ENCODE data around the gene TPP2. TPM values are rescaled to one million over a fixed set of nuclear protein-coding genes. Genes with fewer than 3 reads are reported as not detected.

TPP2 gene
- total RNA-seq, 1 donor from 2014 or later: 51.8 TPM

GRCh38 chr13:102597029-102597961 is 509 bp downstream of the TPP2 start:
- peak; percentile 16 for DNase-seq

DNA sequence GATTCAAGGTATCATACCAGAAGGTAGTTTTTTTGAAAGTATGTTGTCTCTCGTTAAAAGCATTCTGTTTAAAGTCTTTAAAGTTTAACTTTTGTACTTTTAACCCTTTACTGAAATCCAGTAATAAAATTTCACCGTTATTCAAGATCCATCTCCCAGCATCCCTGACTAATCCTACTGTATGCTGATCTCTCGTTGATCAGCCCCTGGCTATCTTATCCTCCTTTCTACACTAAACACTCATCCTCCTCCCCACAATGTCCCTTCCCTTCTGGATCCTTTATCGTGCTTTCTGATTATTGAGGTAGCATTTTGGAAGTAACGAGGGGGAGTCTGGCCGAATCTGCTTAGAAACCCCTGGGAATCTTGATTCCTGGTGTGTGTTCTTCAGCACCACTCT is 1.3 kb downstream of the TPP2 start:
- DNase-seq: no peak

- no peak for DNase-seq
Observed at GRCh38 chr13:102599426-102600012, 2.7 kb downstream of the TPP2 start.

GRCh38 chr13:102606537-102607309 is 9.9 kb downstream of the TPP2 start:
- no peak for DNase-seq

- no peak for DNase-seq
Observed at GRCh38 chr13:102608974-102609373, 12.2 kb downstream of the TPP2 start.

- no peak for DNase-seq
Observed at GRCh38 chr13:102609696-102610095, 12.9 kb downstream of the TPP2 start.

GRCh38 chr13:102610296-102610895 is 13.6 kb downstream of the TPP2 start:
- no peak for DNase-seq

DNA sequence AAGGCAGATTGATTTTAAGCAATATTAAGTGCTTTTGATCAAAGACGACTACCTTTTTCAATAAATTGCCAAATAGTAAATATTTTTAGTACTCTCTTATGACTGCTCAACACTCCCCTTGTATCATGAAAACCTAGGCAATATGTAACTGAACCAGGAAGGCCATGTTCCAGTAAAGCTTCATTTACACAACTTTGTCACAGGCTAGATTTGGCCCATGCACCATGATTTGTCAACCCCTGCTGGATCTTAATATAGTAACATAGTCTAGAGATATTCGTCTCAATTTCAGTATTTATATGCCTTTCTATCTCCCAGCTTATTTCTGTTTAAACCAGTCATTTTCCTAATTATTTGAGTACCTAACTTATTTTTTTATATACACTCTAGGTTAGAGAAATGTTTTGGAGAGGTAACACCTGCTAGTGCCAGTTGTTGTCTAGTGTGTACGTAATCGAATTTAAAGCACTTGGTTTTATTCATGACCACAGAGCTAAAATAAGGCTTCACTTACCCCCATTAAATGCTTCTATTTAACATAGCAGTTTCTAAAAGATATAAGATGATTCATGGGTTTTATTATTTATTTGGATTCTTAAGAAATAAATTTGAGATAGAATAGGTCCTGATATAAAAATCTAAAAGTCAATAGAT is 21.0 kb downstream of the TPP2 start:
- no peak for DNase-seq

- no peak for DNase-seq
Observed at GRCh38 chr13:102620516-102620915, 23.7 kb downstream of the TPP2 start.

DNA sequence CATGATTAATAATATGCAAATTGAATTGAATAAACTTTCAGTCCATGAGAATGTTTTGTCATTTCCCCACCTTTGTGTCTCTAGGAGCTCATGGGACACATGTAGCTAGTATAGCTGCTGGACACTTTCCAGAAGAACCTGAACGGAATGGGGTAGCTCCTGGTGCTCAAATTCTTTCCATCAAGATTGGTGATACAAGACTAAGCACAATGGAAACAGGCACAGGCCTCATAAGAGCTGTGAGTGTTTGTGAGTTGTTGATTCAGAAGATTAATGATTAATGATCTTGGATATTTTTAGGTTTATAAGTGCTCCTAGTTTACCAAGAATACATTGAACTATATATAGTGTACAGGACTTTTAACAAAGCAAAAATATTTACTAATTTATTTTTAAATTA is 30.1 kb downstream of the TPP2 start:
- no peak for DNase-seq

DNA sequence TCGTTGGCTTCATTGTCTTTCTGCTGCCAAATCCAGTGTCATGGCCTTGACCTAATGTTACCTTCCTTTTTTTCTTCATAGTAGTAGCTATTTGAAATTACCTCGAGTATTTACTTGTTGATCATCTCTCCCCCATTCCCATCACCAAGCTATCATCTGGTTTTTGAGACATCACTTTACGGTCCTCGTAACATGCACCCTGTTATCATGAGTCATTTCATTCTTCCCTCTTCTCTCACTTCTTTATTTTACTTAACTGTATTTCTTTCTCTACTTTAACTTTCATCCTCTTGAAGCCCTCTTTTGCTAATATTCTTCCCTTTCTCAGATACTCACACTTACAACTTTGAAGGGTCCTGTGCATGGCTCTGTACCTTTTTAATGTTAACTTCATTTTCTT is 31.8 kb downstream of the TPP2 start:
- no peak for DNase-seq

DNA sequence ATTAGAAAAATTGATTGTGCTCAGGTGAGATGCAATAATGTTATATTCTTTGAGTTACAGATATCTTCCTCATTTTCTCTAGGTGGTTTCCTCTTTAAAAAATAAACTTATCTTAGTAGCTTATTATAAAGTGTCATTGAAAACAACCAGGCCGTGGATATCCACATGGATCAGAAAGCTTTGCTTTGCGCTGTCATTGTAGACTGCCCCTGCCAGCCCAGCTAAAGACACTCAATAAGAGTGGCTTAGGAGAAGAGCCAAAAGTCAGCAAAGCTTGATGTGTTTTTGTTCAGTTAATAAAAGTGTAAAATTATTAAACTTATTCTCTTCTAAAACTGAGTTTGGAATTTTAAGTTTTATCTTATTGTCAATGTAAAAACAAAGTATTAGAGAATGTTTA is 34.4 kb downstream of the TPP2 start:
- DNase-seq: no peak

GRCh38 chr13:102638741-102639140 is 42.0 kb downstream of the TPP2 start:
- DNase-seq: no peak

DNA sequence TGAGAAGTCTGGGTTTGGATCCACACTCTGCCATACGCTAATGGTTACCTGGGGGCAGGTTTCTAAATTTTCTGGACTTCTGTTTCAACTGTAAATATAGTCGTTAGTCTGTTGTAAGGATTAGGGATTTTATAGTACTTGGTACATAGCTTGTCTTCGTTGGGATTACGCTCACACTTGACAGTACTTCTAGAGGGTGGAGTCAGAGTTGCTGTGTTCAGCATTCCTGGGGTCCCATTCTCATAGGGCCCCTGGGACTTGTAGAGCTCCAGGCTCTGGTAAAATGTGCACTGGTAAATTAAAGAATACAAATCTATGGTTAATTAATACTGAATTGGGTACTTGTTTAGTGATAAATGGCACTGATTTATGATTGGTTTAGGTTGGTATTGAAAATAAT is 45.2 kb downstream of the TPP2 start:
- no peak for DNase-seq

GRCh38 chr13:102642475-102642874 is 45.7 kb downstream of the TPP2 start:
- DNase-seq: no peak

GRCh38 chr13:102643656-102644055 is 46.9 kb downstream of the TPP2 start:
- no peak for DNase-seq

- DNase-seq: no peak
Observed at GRCh38 chr13:102645701-102646100, 48.9 kb downstream of the TPP2 start.

- no peak for DNase-seq
Observed at GRCh38 chr13:102648046-102648445, 51.3 kb downstream of the TPP2 start.

DNA sequence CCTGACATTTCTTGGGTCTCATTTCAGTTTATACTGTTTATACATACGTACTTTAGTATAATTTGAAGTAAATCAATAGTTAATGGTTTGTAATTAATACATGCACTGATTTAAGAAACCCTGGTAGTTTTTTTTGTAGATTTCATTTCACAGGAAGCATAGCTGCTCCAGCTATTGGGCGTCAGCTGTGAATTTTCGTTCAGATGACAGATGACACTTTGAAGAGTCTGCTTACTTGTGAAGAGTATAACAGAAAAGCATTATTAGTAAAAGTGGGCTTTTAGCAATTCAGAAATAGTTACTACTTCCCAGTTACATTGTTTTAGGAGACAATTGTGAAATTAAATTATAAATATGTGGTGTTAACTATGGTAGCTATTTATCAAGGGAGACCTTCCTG is 53.7 kb downstream of the TPP2 start:
- no peak for DNase-seq

DNA sequence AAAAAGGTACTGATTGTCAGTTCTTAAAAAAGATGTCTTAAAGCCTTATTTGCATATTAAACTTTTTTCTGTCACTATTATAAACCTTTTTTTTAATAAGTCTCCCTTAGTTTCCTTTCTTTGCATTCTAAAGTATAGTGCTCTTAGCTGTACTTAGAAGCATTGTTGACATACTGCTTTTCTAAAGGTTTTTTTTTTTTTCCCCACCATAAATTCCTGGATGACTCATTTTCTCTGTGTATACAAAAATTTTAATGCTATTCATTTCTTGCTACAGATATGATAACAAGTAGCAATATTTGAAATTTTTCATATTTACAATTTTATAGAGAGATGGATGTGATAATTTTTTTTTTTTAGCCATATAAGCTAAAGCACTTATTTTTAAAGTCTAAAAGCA is 54.6 kb downstream of the TPP2 start:
- no peak for DNase-seq

GRCh38 chr13:102651892-102652291 is 55.1 kb downstream of the TPP2 start:
- no peak for DNase-seq

DNA sequence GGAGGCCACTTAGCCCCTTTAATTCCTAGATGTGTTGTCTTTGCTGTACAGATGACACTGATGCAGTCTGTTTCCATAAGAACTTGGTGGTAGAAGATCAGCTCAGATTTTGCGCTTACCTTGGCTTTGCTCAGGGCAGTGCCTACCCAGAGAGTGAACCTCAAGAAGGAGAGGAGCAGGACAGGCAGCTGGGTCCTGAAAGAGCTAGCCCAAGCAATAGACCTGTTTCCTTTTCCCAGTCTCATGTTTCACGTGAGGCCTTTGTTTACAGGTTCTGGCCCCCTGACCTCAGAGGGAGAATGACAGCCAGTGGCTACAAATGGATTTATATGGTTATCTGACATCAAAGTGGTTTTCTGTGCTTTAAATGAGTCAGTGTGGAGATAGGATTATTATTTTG is 58.0 kb downstream of the TPP2 start:
- no peak for DNase-seq
